HG02884 (cell line): ENCODE data around the gene CAMKK2.
"Not testable (repeated sequence)": the region's sequence is repeated elsewhere in the genome, so short reads cannot be mapped to it uniquely, and the experiment has no call there.

Source experiments
- ATAC-seq: cut with Tn5 transposase; IDR thresholded peaks from one replicate; pipeline ENCODE4 v1.9.1; 2021; ENCODE audit warnings: mild to moderate bottlenecking, moderate library complexity; ENCODE audit not compliant: unreplicated experiment

CAMKK2 gene

DNA sequence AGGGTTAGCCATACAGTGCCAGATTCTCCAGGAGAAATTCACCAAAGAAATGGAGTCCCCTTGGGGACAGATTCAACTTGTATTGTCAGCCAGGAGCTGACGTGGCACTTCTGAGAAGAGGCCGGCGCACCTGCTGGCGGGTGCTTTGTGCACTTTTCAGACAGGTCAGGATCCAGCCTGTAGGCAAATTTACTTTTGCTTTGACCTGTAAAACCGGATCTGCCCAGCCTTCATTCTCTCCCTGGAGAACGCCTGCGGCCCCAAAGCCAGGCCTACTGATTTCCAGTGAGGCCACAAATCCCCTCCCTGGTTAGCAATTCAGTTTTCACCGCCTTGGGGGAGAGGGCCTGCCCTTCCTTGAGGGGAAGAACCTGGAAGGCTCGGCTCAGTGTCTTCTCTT is 69.2 kb downstream of the CAMKK2 start:
- ATAC-seq, result peak; percentile 70

DNA sequence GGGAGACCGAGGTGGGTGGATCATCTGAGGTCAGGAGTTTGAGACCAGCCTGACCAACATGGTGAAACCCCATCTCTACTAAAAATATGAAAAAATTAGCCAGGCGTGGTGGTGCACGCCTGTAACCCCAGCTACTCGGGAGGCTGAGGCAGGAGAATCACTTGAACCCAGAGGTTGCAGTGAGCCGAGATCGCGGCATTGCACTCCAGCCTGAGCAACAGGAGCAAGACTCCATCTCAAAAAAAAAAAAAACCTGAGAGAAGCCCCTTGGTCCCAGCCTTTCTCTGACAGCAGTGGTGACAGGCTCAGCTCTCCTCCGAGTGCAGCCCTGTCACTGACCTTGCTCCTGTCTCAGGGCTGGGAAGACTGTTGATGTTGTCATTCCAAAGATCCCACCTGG is 69.6 kb downstream of the CAMKK2 start:
- ATAC-seq, result not testable (repeated sequence)

DNA sequence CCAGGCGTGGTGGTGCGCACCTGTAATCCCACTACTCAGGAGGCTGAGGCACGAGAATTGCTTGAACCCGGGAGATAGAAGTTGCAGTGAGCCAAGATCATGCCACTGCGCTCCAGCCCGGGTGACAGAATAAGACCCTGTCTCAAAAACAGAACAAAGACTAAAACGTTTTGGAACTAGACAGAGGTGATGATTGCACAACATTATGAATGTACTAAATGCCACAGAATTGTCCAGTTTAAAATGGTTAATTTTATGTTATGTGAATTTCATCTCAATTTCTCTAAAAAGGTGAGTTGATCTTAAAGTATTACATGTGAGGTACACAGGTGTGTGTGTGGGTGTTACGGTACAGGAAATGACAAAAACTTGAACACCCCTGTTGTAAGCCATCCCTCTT is 70.1 kb downstream of the CAMKK2 start:
- no peak for ATAC-seq

DNA sequence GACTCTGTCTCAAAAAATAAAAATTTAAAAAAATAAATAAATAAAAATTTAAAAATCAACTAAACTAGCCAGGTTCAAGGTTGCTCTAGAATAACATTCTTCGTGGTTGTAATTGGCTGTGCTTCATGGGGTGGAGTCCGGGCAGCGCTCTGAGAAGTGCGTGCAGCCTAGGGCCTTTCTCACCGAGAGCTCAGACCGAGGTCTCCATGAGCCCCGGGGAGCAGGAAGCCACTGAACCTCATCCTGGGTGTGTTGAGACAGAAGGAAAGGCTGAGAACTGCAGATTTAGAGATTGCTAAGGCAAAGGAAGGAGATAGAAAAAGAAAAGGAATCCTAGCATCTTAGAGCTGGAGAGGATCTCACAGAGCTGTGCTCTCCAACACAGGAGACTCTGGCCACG is 71.9 kb downstream of the CAMKK2 start:
- no peak for ATAC-seq

DNA sequence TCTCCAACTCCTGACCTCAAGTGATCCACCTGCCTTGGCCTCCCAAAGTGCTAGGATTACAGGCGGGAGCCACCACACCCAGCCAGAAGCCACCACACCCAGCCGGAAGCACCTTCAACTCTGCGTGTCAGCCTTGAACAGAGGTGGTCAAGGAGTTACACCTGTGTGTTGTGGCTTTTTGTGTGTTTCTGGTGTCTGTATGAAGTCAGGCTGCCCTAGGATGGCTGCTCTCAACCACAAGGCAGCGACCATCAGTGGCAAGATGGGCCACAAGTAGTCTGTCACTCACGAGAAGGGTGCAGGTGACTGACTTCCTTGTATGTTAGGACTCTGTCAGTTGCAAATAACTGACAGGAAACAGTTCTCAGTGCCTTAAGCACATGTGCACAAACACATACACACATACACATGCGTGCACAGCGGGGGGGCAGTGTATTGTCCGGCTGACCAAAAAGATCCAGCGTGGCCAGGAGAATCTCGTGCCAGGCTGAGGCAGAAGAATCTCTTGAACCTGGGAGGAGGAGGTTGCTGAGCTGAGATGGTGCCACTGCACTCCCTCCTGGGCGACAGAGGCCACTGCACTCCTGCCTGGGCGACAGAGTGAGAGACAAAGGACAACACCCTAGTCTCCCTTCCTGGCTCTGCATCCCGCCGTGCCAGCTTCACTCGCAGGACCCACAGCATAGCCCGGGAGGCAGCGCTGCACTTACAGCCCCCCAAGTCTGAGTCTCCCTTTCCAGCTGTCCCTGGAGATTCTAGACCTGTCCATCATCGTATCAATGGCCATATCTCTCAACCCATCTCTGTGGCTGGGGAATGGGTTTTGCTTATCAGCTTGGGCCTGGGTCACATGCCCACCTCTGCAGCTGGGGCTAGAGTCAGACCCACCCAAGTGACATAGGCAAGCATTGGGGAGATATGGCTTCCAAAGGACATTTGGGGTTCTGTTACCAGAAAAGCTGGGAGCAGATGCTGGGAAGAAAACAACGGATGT is 72.9 kb downstream of the CAMKK2 start:
- no peak for ATAC-seq

DNA sequence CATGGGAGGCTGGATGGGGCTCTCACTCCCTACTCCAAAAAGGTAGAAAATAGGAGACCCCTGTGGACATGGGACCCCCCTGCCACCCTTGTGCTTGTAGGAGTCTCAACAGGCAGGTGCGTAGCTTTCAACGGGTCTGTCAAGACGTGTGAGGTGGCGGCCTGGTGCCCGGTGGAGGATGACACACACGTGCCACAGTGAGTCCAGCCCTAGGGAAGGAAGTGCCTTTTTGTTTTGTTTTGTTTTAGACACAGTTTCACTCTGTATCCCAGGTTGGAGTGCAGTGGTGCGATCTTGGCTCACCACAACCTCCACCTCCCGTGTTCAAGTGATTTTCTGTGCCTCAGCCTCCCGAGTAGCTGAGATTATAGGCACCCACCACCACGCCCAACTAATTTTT is 73.7 kb downstream of the CAMKK2 start:
- ATAC-seq, result no peak

DNA sequence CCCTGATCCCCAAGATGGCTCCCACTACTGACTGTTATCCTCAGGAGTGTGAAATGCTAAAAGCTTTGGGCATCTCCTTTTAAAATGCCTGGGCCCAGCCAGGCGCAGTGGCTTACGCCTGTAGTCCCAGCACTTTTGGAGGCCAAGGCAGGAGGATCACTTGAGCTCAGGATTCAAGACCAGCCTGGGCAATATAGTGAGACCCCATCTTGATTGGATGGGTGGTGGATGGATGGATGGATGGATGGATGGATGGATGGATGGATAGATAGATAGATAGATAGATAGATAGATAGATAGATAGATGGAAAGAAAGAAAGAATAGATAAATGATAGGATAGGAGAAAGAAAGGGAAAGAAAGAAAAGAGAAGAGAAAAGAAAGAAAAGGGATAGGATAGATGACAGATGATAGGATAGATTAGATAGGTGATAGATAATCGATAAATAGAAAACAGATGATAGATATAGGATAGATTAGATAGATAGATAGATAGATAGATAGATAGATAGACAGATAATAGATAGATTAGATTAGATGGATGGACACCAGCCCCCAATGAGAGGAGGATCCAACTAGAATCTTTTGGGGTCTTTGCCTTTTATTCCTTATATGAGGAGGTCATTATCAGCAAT is 77.0 kb downstream of the CAMKK2 start:
- no peak for ATAC-seq

DNA sequence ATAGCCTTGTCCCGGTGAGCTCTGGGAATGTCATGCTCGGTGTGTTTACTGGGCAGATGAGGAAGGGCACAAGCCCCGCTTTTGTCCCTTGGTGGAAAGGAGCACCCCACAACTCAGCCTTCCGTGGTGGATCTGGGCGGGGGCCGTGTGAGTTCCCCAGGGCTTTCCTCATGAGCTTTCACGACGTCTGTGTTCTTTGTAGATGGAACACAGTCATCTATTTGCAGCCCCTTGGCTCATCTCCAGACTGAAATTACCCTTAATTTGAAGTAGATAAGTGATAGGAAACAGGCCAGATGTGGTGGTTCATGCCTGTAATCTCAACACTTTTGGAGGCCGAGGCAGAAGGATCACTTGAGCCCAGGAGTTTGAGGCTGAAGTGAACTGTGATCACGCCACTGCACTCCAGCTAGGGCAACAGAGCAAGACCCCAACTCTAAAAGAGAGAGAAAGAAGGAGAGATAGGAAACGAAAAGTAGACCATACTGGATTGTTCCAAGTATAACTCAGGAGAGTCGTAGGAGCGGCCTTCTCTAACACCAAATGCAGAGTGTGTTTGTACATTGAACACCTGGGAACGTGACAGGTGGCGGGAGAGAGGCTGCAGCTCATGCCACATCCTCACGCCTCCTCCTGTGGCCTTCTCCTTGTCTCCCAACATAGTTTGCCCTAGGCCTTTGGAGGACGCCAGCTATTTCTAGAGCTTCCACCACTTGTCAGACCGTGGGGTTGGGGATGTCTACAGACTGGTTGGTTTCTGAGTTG is 77.7 kb downstream of the CAMKK2 start:
- ATAC-seq, result no peak

DNA sequence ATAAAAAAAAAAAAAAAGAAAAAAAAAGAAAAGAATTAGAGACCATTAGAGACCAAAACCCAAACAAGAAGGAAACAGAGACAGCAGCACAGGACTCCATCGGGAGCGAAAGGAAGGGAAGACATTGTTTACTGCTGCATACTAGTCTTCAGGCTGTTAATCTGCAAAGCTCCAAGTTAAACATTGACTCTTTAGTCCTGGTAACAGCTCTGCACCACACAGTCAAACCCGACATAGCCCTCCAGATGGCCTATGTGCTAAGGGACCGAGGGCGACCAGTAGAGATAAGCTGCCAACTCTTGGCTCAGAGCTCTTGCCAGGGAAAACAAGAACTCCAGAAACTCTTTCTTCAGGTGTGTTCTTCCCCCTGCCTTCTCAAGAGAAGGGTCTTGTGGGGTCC is 78.7 kb downstream of the CAMKK2 start:
- no peak for ATAC-seq

DNA sequence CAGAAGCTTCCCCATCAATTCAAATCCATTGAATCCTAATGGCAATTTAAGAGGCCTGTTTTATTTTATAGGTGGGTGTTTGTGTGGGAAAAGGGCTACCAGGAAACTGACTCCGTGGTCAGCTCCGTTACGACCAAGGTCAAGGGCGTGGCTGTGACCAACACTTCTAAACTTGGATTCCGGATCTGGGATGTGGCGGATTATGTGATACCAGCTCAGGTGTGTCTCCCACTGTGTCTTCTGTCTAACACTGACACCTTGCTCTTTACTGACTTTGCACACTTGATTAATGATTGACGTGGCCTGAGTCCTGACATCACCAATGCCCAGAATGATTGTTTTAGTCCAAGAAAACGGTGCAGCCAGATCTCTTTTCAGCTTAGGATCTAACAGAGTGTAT is 79.4 kb downstream of the CAMKK2 start:
- ATAC-seq, result no peak

DNA sequence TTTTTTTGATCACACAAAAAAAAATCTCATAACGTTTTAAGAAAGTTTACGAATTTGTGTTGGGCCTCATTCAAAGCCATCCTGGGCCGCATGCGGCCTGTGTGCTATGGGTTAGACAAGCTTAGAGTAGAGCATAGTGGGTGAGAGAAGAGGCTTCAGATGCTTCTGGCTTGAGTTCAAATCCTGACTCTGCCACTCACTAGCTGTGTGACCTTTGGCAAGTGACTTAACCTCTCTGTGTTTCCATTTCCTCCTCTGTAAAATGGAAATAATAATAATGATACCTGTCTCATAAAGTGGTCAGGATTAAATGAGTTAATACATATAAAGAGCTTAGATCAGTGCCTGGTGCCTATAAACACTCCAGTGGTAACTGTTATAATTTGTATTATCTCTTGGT is 80.4 kb downstream of the CAMKK2 start:
- no peak for ATAC-seq

DNA sequence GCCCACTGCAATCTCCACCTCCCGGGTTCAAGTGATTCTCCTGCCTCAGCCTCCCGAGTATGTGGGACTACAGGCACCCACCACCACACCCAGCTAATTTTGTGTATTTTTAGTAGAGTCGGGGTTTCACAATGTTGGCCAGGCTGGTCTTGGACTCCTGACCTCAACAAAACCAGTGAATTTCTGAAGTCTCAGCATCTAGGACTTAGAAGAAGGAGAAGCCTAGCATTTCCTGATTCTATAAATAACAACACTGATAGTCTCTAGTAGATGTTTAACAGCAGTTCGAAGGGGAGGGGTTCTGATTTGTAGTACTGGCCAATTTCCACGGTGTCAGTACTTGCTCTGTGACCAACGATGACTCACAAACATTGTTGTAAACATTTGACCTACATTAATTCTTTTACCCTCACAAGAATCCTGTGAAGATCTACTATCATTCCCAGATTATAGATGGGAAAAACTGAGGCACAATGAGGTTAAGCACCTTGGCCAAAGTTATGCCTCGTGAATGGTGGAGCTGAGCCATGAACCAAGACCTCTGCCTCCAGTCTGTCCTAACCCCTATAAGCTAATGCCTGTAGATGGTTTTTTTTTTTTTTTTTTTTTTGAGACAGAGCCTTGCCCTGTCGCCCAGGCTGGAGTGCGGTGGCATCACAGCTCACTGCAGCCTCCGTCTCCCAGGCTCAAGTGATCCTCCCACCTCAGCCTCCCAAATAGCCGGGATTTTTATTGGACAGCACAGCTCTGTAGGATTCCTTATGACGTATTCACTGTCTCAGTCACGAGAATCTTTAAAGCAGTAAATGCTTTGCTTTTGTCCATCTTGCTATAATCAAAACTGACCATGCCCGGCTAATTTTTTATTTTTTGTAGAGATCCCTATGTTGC is 81.4 kb downstream of the CAMKK2 start:
- ATAC-seq, result no peak

DNA sequence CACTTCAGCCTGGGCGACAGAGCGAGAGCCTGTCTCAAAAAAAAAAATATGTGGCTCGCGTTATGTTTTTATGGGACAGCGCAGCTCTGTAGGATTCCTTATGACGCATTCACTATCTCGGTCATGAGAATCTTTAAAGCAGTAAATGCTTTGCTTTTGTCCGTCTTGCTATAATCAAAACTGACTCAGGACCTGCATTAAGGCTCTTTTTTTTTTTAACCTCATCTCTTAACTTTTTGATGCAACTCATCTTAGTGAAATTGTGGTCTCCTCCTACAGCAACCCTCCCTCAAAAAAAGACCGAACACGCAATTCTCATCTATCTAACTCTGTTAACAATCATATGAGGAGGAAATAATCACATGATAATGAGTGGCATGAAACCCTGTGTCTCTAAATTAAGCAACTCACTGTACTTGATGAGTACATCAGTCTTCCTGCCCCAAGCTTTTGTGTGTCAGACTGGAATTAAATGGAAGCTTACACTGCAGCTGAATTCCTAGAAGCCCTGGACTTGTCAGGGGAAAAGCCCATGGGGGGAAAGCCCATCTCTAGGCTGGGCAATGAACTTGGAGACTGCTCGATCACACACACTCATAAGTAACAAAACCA is 82.2 kb downstream of the CAMKK2 start:
- ATAC-seq, result no peak

DNA sequence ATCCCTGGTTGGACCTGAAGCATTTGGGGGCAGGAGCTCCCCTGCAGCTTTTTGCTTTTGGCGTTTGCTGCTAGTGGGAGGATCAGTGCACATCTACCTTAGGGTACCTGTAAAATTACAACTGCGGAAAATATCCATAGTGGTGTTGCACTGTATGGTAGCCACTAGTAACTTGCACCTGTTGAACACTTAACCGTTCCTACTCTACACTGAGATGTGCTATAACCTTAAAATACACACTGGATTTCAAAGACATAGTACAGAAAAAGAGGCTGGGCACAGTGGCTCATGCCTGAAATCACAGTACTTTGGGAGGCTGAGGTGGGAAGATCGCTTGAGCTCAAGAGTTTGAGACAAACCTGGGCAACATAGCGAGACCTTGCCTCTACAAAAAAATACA is 83.6 kb downstream of the CAMKK2 start:
- ATAC-seq, result no peak

DNA sequence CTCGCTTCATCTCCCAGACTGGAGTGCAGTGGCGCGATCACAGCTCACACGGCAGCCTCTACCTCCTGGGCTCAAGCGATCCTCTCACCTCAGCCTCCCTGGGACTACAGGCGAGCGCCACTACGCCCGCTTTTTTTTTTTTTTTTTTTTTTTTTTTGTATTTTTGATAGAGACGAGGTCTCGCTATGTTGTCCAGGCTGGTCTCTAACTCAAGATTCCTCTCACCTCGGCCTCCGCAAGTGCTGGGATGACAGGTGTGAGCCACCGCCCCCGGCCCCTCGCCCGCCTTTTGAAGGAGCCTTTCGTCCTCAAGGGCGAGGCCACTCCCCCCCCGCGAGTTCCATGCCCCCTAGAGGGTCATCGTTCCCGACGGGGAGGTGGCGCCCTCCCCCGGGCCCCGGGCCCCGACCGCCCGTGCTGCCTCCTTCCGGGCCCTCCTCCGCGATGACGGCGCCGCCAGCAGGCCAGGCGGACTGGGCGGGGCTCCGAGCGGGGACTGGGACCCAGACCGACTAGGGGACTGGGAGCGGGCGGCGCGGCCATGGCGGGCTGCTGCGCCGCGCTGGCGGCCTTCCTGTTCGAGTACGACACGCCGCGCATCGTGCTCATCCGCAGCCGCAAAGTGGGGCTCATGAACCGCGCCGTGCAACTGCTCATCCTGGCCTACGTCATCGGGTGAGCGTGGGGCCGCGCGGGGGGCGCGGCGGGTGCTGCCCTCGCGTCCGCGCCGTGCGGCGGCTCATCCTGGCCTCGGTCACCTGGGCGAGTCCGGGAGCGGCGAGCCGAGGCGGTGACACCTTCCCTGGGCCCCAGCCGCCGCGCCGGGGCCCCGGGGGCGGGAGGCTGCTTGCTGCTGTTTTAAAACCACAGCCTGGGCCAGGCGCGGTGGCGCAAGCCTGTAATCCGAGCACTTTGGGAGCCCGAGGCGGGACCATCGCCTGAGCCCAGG is 86.6 kb downstream of the CAMKK2 start, which contains the start of gene P2RX4:
TSS of gene P2RX4 (plus strand) at position 506 of the 949 bp plus-strand sequence. CDS start at position 542, 36 bp downstream.
- peak; percentile 73 for ATAC-seq

DNA sequence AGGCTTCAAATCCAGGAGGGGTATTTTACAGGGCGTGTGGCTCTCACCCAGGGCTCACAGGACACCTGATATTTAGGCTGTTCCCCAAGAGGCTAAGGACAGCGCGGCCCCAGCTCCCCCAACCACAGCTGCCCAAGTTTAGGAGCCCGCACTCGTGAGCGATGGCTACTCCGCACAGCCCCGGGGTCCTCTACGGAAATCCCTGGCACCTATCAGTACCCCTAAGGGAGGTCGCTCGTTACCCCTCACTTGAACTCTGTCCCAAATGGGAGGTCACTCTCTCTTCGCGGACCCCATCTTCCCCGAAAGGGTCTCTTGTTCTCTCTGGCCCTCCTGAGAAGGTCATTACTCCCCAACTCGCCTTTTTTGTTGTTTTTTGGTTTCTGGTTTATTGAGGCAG is 87.3 kb downstream of the CAMKK2 start:
- no peak for ATAC-seq

DNA sequence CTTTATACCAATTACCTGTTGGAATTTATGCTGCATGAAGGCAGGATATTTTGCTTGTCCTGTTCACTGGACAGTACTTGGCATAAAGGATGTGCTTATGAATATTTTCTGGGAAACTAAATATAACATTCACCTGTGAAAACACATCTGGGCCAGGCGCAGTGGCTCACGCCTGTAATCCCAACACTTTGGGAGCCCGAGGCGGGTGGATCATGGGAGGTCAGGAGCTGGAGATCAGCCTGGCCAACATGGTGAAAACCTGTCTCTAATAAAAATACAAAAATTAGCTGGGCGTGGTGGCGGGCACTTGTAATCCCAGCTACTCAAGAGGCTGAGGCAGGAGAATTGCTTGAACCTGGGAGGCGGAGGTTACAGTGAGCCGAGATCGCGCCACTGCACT is 87.9 kb downstream of the CAMKK2 start:
- not testable (repeated sequence) for ATAC-seq

DNA sequence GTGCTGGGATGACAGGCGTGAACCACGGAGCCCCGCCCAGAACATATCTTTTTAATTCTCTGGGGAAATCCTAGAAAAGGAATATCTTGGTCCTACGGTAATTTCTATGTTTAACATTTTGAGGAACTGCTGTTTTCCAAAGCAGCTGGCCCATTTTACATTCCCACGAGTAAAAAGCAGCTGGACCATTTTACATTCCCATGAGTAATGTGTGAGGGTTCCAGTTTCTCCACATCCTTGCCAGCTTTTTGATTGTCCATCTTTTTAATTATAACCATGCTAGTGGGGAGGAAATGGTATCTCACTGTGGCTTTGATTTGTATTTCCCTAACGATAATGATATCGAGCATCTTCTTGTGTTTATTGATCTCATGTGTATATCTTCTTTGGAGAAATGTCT is 91.0 kb downstream of the CAMKK2 start:
- no peak for ATAC-seq

DNA sequence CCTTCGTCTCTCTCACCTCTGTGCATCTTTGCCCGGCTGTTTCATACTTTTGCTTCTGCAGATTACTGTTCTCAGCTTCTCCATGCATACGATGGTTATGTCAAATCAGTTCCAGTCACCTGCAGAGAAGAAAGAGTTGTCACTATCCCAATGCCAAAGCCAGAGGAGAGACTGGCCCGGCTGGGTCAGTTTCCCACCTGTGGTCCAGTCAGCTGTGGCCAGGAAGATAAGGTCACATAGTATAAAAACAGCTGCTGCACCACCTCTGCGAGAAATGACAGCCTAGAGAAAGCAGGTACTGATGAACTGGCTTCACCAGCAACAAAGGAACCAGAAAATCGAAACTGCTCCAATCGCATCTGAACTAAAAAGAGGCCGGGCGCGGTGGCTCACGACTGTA is 93.0 kb downstream of the CAMKK2 start:
- no peak for ATAC-seq
